22Rv1 (cell line): ENCODE results near the gene CD93.

Experiments
- H3K27ac ChIP-seq: fragments of 450-650 bp; 2 replicates; pipeline ENCODE4 v1.5.1; 2017
- CTCF ChIP-seq: fragments of 450-650 bp; IDR thresholded peaks from 2 replicates; pipeline ENCODE4 v1.5.1; 2017; ENCODE audit warnings: mild to moderate bottlenecking
- ZFX ChIP-seq: fragments of 450-650 bp; IDR thresholded peaks from 2 replicates; pipeline ENCODE4 v1.6.1; 2017; ENCODE audit warnings: antibody characterized with exemption, borderline replicate concordance

CD93 gene

GRCh38 chr20:23129891-23130621 lies 43.9 kb upstream of the CD93 start:
- no peak for TF ChIP-seq ZFX
- TF ChIP-seq CTCF, result no peak
- no peak overlapping the region for H3K27ac ChIP-seq

GRCh38 chr20:23129266-23129665 lies 43.1 kb upstream of the CD93 start:
- TF ChIP-seq ZFX (no peak), CTCF (no peak)
- no peak overlapping the region for H3K27ac ChIP-seq

DNA sequence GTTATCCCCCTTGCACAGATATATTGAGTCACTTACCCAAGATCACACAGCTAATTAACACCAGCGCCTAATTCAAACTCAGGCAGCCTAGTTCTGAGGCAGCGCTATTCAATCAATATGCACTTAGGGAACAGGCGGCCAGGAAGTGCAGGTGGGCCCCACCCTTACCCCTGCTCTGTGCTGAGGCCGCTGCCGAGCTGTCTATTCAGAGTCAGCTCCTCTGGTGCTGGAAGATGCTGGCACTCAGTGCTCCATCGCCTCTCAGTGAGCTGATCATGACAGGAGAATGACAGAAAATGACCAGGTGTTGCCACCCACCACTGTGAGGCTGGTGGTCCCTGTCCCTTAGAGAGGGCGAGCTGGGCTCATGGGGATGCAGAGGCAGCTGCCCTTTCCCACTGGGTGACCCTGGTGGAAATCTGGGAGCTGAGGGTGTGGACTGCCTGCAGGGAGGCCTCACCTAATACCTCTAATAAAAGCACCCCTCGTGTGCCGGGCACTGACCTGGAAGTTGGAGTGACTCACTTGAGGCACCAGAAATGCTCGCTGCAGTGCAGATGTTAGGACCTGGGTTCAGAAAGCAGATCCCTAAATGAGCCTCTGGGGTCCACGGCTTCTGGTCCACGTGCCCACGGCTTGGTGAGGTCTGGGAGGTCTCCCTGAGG lies 42.5 kb upstream of the CD93 start:
- H3K27ac ChIP-seq, result no peak overlapping the region
- TF ChIP-seq CTCF (no peak), ZFX (no peak)

DNA sequence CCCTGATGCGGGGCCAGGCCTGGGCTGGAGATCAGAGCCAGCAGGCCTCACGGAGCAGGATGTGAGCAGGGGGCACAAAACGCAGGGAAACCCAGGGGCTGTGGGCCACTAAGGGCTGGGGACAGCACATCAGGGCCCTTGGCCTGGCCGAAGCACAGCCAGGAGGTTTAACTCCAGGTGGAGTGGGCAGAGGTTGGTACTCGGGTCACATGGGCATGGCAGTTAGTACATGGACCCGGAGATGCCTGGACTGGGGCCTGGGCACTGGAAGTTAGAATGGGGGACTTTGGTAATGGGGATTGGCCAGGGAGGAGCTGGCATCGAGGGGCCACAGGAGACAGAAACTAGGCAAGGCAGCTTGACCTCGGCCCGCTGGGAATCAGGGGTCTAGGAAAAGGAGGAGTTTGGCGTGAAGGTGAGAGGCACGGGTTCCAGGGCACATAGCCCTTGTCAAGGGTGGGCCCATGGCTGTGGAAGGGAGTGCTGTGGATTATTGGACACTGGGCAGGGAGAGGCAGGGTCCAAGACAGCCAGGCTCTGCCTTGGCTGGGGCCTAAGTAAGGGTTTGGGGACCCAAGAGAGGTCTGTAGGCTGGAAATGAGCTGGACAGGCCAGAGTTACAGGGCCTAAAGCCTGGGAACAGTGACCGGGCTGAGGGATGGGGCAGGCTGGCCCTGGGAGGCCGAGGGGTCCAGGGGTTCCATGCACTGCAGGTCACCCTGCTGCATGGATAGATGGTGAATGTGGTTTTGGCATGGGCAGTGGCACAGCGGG lies 41.6 kb upstream of the CD93 start:
- TF ChIP-seq ZFX (no peak), CTCF (no peak)
- no peak overlapping the region for H3K27ac ChIP-seq

GRCh38 chr20:23126281-23127061 lies 40.3 kb upstream of the CD93 start:
- no peak overlapping the region for H3K27ac ChIP-seq
- no peak for TF ChIP-seq CTCF
- no peak for TF ChIP-seq ZFX

GRCh38 chr20:23125625-23126191 lies 39.6 kb upstream of the CD93 start:
- H3K27ac ChIP-seq, result no peak overlapping the region
- TF ChIP-seq CTCF, result no peak
- TF ChIP-seq ZFX, result no peak
